Naive thymus-derived CD4-positive, alpha-beta T cell (primary cell): Measurements from ENCODE around the gene ENOX1. TPM values are rescaled to one million over a fixed set of nuclear protein-coding genes. Genes with fewer than 3 reads are reported as not detected.
A peak's percentile ranks its signal among the peaks of the same experiment; 100 is the strongest.

Experiments used
- ATAC-seq: fragments of 150-1000 bp; cut with Tn5 transposase; 2 replicates; pipeline ENCODE4 v1.10.0; 2021; ENCODE audit warnings: mild to moderate bottlenecking, moderate library complexity
- CTCF ChIA-PET: fragments of 350-600 bp; sonication (Branson Sonifier 250); formaldehyde crosslinking; loops from one replicate; lab custom pipeline; 2021; ENCODE audit warnings: antibody characterized with exemption; lab: Charles Lee
- POLR2A ChIA-PET: fragments of 350-600 bp; sonication (Branson Sonifier 250); formaldehyde crosslinking; loops from one replicate; lab custom pipeline; 2021; ENCODE audit warnings: antibody characterized with exemption, inconsistent platforms; lab: Charles Lee
- DNase-seq, 9 donors: peaks; one replicate each; pipeline versions ENCODE4 v3.0.0 to v3.0.0-alpha.2; 2020 to 2022; ENCODE audit warnings: mixed read lengths in 1 of 9
- H3K27ac ChIP-seq: one replicate; pipeline ENCODE4 v1.7.0; 2013; ENCODE audit warnings: mild to moderate bottlenecking, low read depth, low read length, moderate library complexity
- H3K27me3 ChIP-seq, 2 donors: one replicate each; pipeline ENCODE4 v1.7.0; 2013; ENCODE audit warnings: low read length in 2 of 2, mild to moderate bottlenecking in 2 of 2, moderate library complexity in 2 of 2; ENCODE audit not compliant: control insufficient read depth in 2 of 2, insufficient read depth in 2 of 2
- H3K36me3 ChIP-seq, 3 experiments: 1 replicate in 2 of 3; 2 replicates in 1 of 3; pipeline ENCODE4 v1.7.0; 2013; ENCODE audit warnings: low read length in 3 of 3, mild to moderate bottlenecking in 3 of 3, moderate library complexity in 1 of 3; ENCODE audit not compliant: insufficient read depth in 3 of 3, control insufficient read depth in 2 of 3
- H3K4me1 ChIP-seq, 2 donors: one replicate each; pipeline ENCODE4 v1.7.0; 2013; ENCODE audit warnings: low read length in 2 of 2, mild to moderate bottlenecking in 2 of 2, moderate library complexity in 1 of 2; ENCODE audit not compliant: control insufficient read depth in 2 of 2, insufficient read depth in 2 of 2
- H3K4me3 ChIP-seq: 2 replicates; pipeline ENCODE4 v1.7.0; 2013; ENCODE audit warnings: mild to moderate bottlenecking, low read length
- H3K9me3 ChIP-seq, 3 experiments: 1 replicate in 2 of 3; 2 replicates in 1 of 3; pipeline ENCODE4 v1.7.0; 2013; ENCODE audit warnings: low read length in 3 of 3; ENCODE audit not compliant: control insufficient read depth in 2 of 3
- H3K27ac Mint-ChIP-seq, 9 donors: one replicate each; pipeline ENCODE4 v1.8.0; 2020 to 2022; ENCODE audit warnings: mixed read lengths in 9 of 9, mild to moderate bottlenecking in 8 of 9, moderate library complexity in 5 of 9, inconsistent platforms in 2 of 9
- H3K27me3 Mint-ChIP-seq, 5 donors: one replicate each; pipeline ENCODE4 v1.8.0; 2021 to 2022; ENCODE audit warnings: mixed read lengths in 5 of 5, mild to moderate bottlenecking in 1 of 5
- H3K36me3 Mint-ChIP-seq, 5 donors: one replicate each; pipeline ENCODE4 v1.8.0; 2020 to 2022; ENCODE audit warnings: mixed read lengths in 5 of 5, mild to moderate bottlenecking in 3 of 5, inconsistent platforms in 1 of 5
- H3K4me1 Mint-ChIP-seq, 7 donors: one replicate each; pipeline ENCODE4 v1.8.0; 2020 to 2022; ENCODE audit warnings: mixed read lengths in 7 of 7, mild to moderate bottlenecking in 3 of 7, inconsistent platforms in 1 of 7
- H3K4me3 Mint-ChIP-seq, 10 donors: one replicate each; pipeline ENCODE4 v1.8.0; 2020 to 2022; ENCODE audit warnings: mild to moderate bottlenecking in 10 of 10, mixed read lengths in 10 of 10, moderate library complexity in 6 of 10, inconsistent platforms in 2 of 10
- H3K9me3 Mint-ChIP-seq, 11 donors: one replicate each; pipeline ENCODE4 v1.8.0; 2020 to 2022; ENCODE audit warnings: mixed read lengths in 11 of 11, mild to moderate bottlenecking in 4 of 11, inconsistent platforms in 1 of 11, moderate library complexity in 1 of 11
- intact Hi-C, 2 donors: fragments of 100-400 bp; cut with micrococcal nuclease; formaldehyde crosslinking; loops; one replicate each; pipeline ENCODE4 v1.15.1; 2023
- polyA plus RNA-seq, 2 donors: library from polyadenylated mRNA; unstranded; fragments of 300-500 nt; fragmentation: Illumina TruSeq; gene quantifications; one replicate each; pipeline ENCODE4 v1.2.3, GENCODE V29; 2021
- total RNA-seq, 6 experiments: library from RNA in 5 of 6; stranded (reverse) in 5 of 6; gene quantifications; 1 replicate in 5 of 6; 2 replicates in 1 of 6; pipeline ENCODE4 v1.2.3 and lab custom pipeline; 2021 to 2026

ENOX1 gene
- total and polyA plus RNA-seq, 7 experiments from 2014 or later = 0.17 TPM; not detected in 6

GRCh38 chr13:43816401-43816889, 29.7 kb upstream of the ENOX1 start:
- POLR2A ChIA-PET = no interaction called here

GRCh38 chr13:43815204-43815603, 28.4 kb upstream of the ENOX1 start:
- Histone ChIP-seq H3K36me3 (no peaks in the 10 kb centered on the region), H3K9me3 (no peaks in the 10 kb centered on the region), H3K27me3 (no peaks in the 10 kb centered on the region), H3K4me3 (no peak overlapping the region), H3K27ac (no peak overlapping the region), H3K4me1 (no peaks in the 10 kb centered on the region)
- ATAC-seq = no peak
- POLR2A ChIA-PET = no interaction called here
- DNase-seq = no peak
- Mint-ChIP-seq H3K27ac (no peak overlapping the region), H3K9me3 (peaks cover 0 to 5% (median 0%) of the 10 kb centered on the region in 11 donors), H3K4me3 (no peak overlapping the region), H3K27me3 (peaks cover 21 to 46% (median 30%) of the 10 kb centered on the region in 5 donors), H3K4me1 (no peaks in the 10 kb centered on the region), H3K36me3 (peaks cover 0 to 5% (median 0%) of the 10 kb centered on the region in 5 donors)
- CTCF ChIA-PET = no interaction called here
- intact Hi-C loops = no loop called here

More at GRCh38 chr13:43816401-43816889, 29.7 kb upstream of the ENOX1 start:
- Histone ChIP-seq H3K4me3 (no peak overlapping the region), H3K4me1 (no peaks in the 10 kb centered on the region), H3K9me3 (no peaks in the 10 kb centered on the region), H3K36me3 (no peaks in the 10 kb centered on the region), H3K27me3 (no peaks in the 10 kb centered on the region), H3K27ac (no peak overlapping the region)
- peaks cover 19 to 41% (median 30%) of the 10 kb centered on the region in 5 donors for H3K27me3 Mint-ChIP-seq
- intact Hi-C loops = no loop called here
- no peak for DNase-seq
- no peak overlapping the region for H3K4me3 Mint-ChIP-seq
- H3K27ac Mint-ChIP-seq = no peak overlapping the region
- CTCF ChIA-PET = interaction anchor here (1.6 kb wide), 1 partner anchor 12 kb away, joined by 4 read pairs; no protein-coding TSS in a partner anchor
- H3K4me1 Mint-ChIP-seq = no peaks in the 10 kb centered on the region
- peaks cover 0 to 5% (median 0%) of the 10 kb centered on the region in 11 donors for H3K9me3 Mint-ChIP-seq
- no peak for ATAC-seq
- H3K36me3 Mint-ChIP-seq = peaks cover 0 to 5% (median 0%) of the 10 kb centered on the region in 5 donors

GRCh38 chr13:43808676-43809075, 21.9 kb upstream of the ENOX1 start:
- no peaks in the 10 kb centered on the region for H3K36me3 Mint-ChIP-seq
- H3K4me1 ChIP-seq = no peaks in the 10 kb centered on the region
- no peak overlapping the region for H3K4me3 Mint-ChIP-seq
- no peak for DNase-seq
- no peak overlapping the region for H3K27ac ChIP-seq
- ChIA-PET POLR2A (no interaction called here), CTCF (no interaction called here)
- no peak for ATAC-seq
- H3K9me3 ChIP-seq = no peaks in the 10 kb centered on the region
- H3K4me1 Mint-ChIP-seq = peaks cover 0 to 2% (median 0%) of the 10 kb centered on the region in 7 donors
- H3K9me3 Mint-ChIP-seq = no peaks in the 10 kb centered on the region
- intact Hi-C loops = loop anchor here (10.0 kb wide), 2 partner anchors 56 to 504 kb away; no protein-coding TSS in a partner anchor
- no peaks in the 10 kb centered on the region for H3K27me3 ChIP-seq
- peaks cover 8 to 33% (median 23%) of the 10 kb centered on the region in 5 donors for H3K27me3 Mint-ChIP-seq
- no peak overlapping the region for H3K27ac Mint-ChIP-seq
- H3K4me3 ChIP-seq = no peak overlapping the region
- H3K36me3 ChIP-seq = no peaks in the 10 kb centered on the region

- H3K9me3 Mint-ChIP-seq = no peaks in the 10 kb centered on the region
- DNase-seq (no peak), ATAC-seq (no peak)
- Histone ChIP-seq H3K27ac (no peak overlapping the region), H3K27me3 (no peaks in the 10 kb centered on the region), H3K36me3 (no peaks in the 10 kb centered on the region), H3K9me3 (no peaks in the 10 kb centered on the region), H3K4me3 (no peak overlapping the region), H3K4me1 (no peaks in the 10 kb centered on the region)
- intact Hi-C loops = loop anchor here (2.0 to 10.0 kb wide), 3 partner anchors 59 to 721 kb away; no protein-coding TSS in a partner anchor
- CTCF ChIA-PET = interaction anchor here (0.6 kb wide), 1 partner anchor 1153 kb away, joined by 3 read pairs; no protein-coding TSS in a partner anchor
- H3K27ac Mint-ChIP-seq = no peak overlapping the region
- POLR2A ChIA-PET = no interaction called here
- H3K27me3 Mint-ChIP-seq = peaks cover 4 to 22% (median 9%) of the 10 kb centered on the region in 5 donors
- H3K4me1 Mint-ChIP-seq = peaks cover 0 to 2% (median 0%) of the 10 kb centered on the region in 7 donors
- no peaks in the 10 kb centered on the region for H3K36me3 Mint-ChIP-seq
- H3K4me3 Mint-ChIP-seq = no peak overlapping the region
Observed at GRCh38 chr13:43805681-43806128, 18.9 kb upstream of the ENOX1 start.

GRCh38 chr13:43805071-43805468, 18.3 kb upstream of the ENOX1 start:
- H3K9me3 Mint-ChIP-seq = no peaks in the 10 kb centered on the region
- Histone ChIP-seq H3K27me3 (no peaks in the 10 kb centered on the region), H3K4me3 (no peak overlapping the region), H3K27ac (no peak overlapping the region), H3K4me1 (no peaks in the 10 kb centered on the region), H3K36me3 (no peaks in the 10 kb centered on the region), H3K9me3 (no peaks in the 10 kb centered on the region)
- no peak for DNase-seq
- no peak overlapping the region for H3K27ac Mint-ChIP-seq
- no peak overlapping the region for H3K4me3 Mint-ChIP-seq
- ChIA-PET CTCF (interaction anchor here (0.7 to 2.4 kb wide), 6 partner anchors 8 to 1548 kb away, joined by 3 to 9 read pairs (median 4); no protein-coding TSS in a partner anchor), POLR2A (no interaction called here)
- intact Hi-C loops = loop anchor here (2.0 to 10.0 kb wide), 3 partner anchors 60 to 720 kb away; no protein-coding TSS in a partner anchor
- H3K27me3 Mint-ChIP-seq = peaks cover 2 to 21% (median 9%) of the 10 kb centered on the region in 5 donors
- peak; percentile 54 for ATAC-seq
- H3K36me3 Mint-ChIP-seq = no peaks in the 10 kb centered on the region
- H3K4me1 Mint-ChIP-seq = peaks cover 0 to 2% (median 0%) of the 10 kb centered on the region in 7 donors

- H3K4me3 Mint-ChIP-seq = no peak overlapping the region
- no peaks in the 10 kb centered on the region for H3K36me3 Mint-ChIP-seq
- Histone ChIP-seq H3K9me3 (no peaks in the 10 kb centered on the region), H3K36me3 (no peaks in the 10 kb centered on the region), H3K27me3 (no peaks in the 10 kb centered on the region), H3K27ac (no peak overlapping the region), H3K4me3 (no peak overlapping the region), H3K4me1 (no peaks in the 10 kb centered on the region)
- no peak overlapping the region for H3K27ac Mint-ChIP-seq
- H3K27me3 Mint-ChIP-seq = peaks cover 0 to 20% (median 9%) of the 10 kb centered on the region in 5 donors
- H3K9me3 Mint-ChIP-seq = no peaks in the 10 kb centered on the region
- ATAC-seq (peak; percentile 57), DNase-seq (peak in 7 of 9 donors; percentile 7 to 50 (median 28))
- intact Hi-C loops = loop anchor here (1.0 to 10.0 kb wide), 8 partner anchors 60 to 1467 kb away; no protein-coding TSS in a partner anchor
- H3K4me1 Mint-ChIP-seq = peaks cover 0 to 2% (median 0%) of the 10 kb centered on the region in 7 donors
- ChIA-PET POLR2A (no interaction called here), CTCF (interaction anchor here (0.7 to 2.4 kb wide), 8 partner anchors 9 to 1548 kb away, joined by 3 to 10 read pairs (median 4); no protein-coding TSS in a partner anchor)
Observed at GRCh38 chr13:43804461-43805070, 17.8 kb upstream of the ENOX1 start.
